ENCODE data around the gene SAFB2. TPM values are rescaled to one million over a fixed set of nuclear protein-coding genes. Genes with fewer than 3 reads are reported as not detected.

SAFB2 gene
- total RNA-seq, 1 experiment from 2014 or later = 76.1 TPM

GRCh38 chr19:5652261-5652660 is 29.7 kb upstream of the SAFB2 start:
- Histone ChIP-seq H3K4me2 (ENCODE audit: insufficient read depth, insufficient read length, low read length) (no peak overlapping the region), H2AK5ac (ENCODE audit: insufficient read length, low read length) (no peak overlapping the region), H2BK20ac (ENCODE audit: low read depth, low read length, poor library complexity, severe bottlenecking) (no peak overlapping the region), H2BK5ac (ENCODE audit: insufficient read length, low read length) (no peak overlapping the region), H3K18ac (ENCODE audit: insufficient read length, low read depth, low read length) (no peak overlapping the region), H3K79me1 (ENCODE audit: insufficient read depth, low read depth, low read length, poor library complexity, severe bottlenecking) (no peaks in the 10 kb centered on the region), H3K23ac (ENCODE audit: insufficient read length, low read depth, low read length) (no peak overlapping the region), H2BK120ac (ENCODE audit: low read depth, low read length, poor library complexity, severe bottlenecking) (no peak overlapping the region), H3T11ph (ENCODE audit: low read length) (no peak overlapping the region), H3K9ac (ENCODE audit: extremely low read depth, insufficient read length, low read length) (no peak overlapping the region), H3K27me3 (ENCODE audit: insufficient read depth, low read length) (no peaks in the 10 kb centered on the region), H3K23me2 (ENCODE audit: insufficient read length, low read depth, low read length, poor library complexity, severe bottlenecking) (no peaks in the 10 kb centered on the region), H3K79me2 (ENCODE audit: insufficient read depth, low read length) (no peaks in the 10 kb centered on the region), H3K4ac (ENCODE audit: low read depth, low read length) (no peak overlapping the region), H2BK15ac (ENCODE audit: low read depth, low read length) (no peak overlapping the region), H3K56ac (ENCODE audit: insufficient read length, low read depth, low read length) (no peak overlapping the region), H4K5ac (ENCODE audit: insufficient read length, low read depth, low read length) (no peak overlapping the region), H4K91ac (ENCODE audit: insufficient read length, low read depth, low read length) (no peak overlapping the region), H3K27ac (ENCODE audit: insufficient read length, low read depth, low read length) (no peak overlapping the region), H4K8ac (replicated peaks; ENCODE audit: insufficient read length, low read depth, low read length) (no peak overlapping the region), H3K14ac (ENCODE audit: insufficient read depth, low read length) (no peak overlapping the region), H3K9me3 (ENCODE audit: control insufficient read depth, low read depth, low read length) (no peaks in the 10 kb centered on the region), H3K4me1 (ENCODE audit: insufficient read depth, low read length) (no peaks in the 10 kb centered on the region), H4K20me1 (ENCODE audit: control insufficient read depth, insufficient read depth, insufficient read length) (no peaks in the 10 kb centered on the region), H2BK12ac (ENCODE audit: insufficient read length, low read depth, low read length) (no peak overlapping the region), H2AFZ (ENCODE audit: low read length) (no peak overlapping the region)
- no peaks in the 10 kb centered on the region for H3K27me3 Mint-ChIP-seq (ENCODE audit: low read depth)
- peaks cover 53 to 91% (median 80%) of the 10 kb centered on the region in 3 experiments; a peak in 6 of 7 replicates for H3K36me3 Mint-ChIP-seq (ENCODE audit: insufficient read depth in 1 of 3, low read depth in 3 of 3)
- no CpG with 5 or more reads among the region's 10 CpGs for WGBS (ENCODE audit: extremely low coverage, insufficient read length, low lambda C conversion rate)
- H3K27ac Mint-ChIP-seq = no peak overlapping the region
- no peaks in the 10 kb centered on the region for H3K4me1 Mint-ChIP-seq
- H3K4me3 Mint-ChIP-seq = no peak overlapping the region
- H3K9me3 Mint-ChIP-seq = no peaks in the 10 kb centered on the region
- TF ChIP-seq, protein P1, sequence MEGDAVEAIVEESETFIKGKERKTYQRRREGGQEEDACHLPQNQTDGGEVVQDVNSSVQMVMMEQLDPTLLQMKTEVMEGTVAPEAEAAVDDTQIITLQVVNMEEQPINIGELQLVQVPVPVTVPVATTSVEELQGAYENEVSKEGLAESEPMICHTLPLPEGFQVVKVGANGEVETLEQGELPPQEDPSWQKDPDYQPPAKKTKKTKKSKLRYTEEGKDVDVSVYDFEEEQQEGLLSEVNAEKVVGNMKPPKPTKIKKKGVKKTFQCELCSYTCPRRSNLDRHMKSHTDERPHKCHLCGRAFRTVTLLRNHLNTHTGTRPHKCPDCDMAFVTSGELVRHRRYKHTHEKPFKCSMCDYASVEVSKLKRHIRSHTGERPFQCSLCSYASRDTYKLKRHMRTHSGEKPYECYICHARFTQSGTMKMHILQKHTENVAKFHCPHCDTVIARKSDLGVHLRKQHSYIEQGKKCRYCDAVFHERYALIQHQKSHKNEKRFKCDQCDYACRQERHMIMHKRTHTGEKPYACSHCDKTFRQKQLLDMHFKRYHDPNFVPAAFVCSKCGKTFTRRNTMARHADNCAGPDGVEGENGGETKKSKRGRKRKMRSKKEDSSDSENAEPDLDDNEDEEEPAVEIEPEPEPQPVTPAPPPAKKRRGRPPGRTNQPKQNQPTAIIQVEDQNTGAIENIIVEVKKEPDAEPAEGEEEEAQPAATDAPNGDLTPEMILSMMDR (conservative IDR thresholded peaks at IDR 0.05) = no peak
- no peak for DNase-seq
